Measurements from ENCODE around the gene ERGIC1. TPM values are rescaled to one million over a fixed set of nuclear protein-coding genes. Genes with fewer than 3 reads are reported as not detected.
A peak's percentile ranks its signal among the peaks of the same experiment; 100 is the strongest.

The ERGIC1 gene
- total and polyA plus RNA-seq, 12 donors: 71.9 to 450 (median 248) TPM

GRCh38 chr5:172906436-172906835 is 72.4 kb downstream of the ERGIC1 start:
- H3K27ac ChIP-seq: peak overlapping the region in 3 of 5 donors; percentile 46 to 97 (median 94)
- no peak for TF ChIP-seq POLR2A (IDR thresholded peaks at IDR 0.05)
- no peak for TF ChIP-seq CTCF (IDR thresholded peaks at IDR 0.05)
- H3K4me1 ChIP-seq (replicated peaks in 1 of 2): peaks cover 35 to 48% of the 10 kb centered on the region in 2 donors
- intact Hi-C loops (cut with DNase I): loop anchor here in 1 of 2 donors (10.0 kb wide), 1 partner anchor 132 kb away; the partner anchor contains the start of gene DUSP1
- no peaks in the 10 kb centered on the region for H3K9me3 ChIP-seq (replicated peaks in 1 of 3)
- H3K36me3 ChIP-seq (replicated peaks in 1 of 2): no peaks in the 10 kb centered on the region
- no peak for DNase-seq
- H3K4me3 ChIP-seq: no peak overlapping the region
- no peaks in the 10 kb centered on the region for H3K27me3 ChIP-seq
- 74 to 84% (median 79%) methylated on average over 6 of the region's 6 CpGs for WGBS, 4 donors

DNA sequence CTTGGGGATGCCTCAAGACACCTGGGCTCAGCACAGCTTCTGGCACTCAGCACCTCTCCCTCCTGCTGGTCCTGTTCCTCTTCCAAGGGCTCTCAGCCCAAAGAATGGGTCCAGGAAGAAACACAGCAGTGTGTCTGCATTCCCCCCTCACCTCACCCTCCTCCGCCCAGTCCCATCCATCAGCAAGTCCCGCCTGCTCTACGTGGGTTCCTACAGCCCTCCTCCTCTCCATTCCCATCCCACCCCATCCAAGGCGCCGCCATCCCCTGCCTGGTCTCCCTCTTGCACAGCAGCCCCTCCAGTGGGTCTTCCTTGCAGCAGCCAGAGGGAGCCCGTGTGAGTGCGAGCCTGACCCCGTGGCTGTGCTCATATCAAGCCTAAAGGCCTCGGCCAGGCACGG is 72.8 kb downstream of the ERGIC1 start:
- Histone ChIP-seq H3K9me3 (replicated peaks in 1 of 3) (no peaks in the 10 kb centered on the region), H3K27me3 (no peaks in the 10 kb centered on the region), H3K4me3 (no peak overlapping the region), H3K36me3 (replicated peaks in 1 of 2) (peaks cover 0 to 2% of the 10 kb centered on the region in 2 donors), H3K4me1 (replicated peaks in 1 of 2) (peaks cover 30 to 48% of the 10 kb centered on the region in 2 donors), H3K27ac (peak overlapping the region in 3 of 5 donors; percentile 46 to 97 (median 94))
- DNase-seq: no peak
- no peak for TF ChIP-seq POLR2A (IDR thresholded peaks at IDR 0.05)
- no peak for TF ChIP-seq CTCF (IDR thresholded peaks at IDR 0.05)
- WGBS, 4 donors: 80 to 94% (median 85%) methylated on average over 10 of the region's 10 CpGs
- intact Hi-C loops (cut with DNase I): loop anchor here in 1 of 2 donors (10.0 kb wide), 1 partner anchor 132 kb away; the partner anchor contains the start of gene DUSP1

- Histone ChIP-seq H3K27me3 (no peaks in the 10 kb centered on the region), H3K27ac (peak overlapping the region in 3 of 5 donors; percentile 46 to 94 (median 70)), H3K4me3 (no peak overlapping the region), H3K4me1 (replicated peaks in 1 of 2) (peaks cover 23 to 47% of the 10 kb centered on the region in 2 donors), H3K36me3 (replicated peaks in 1 of 2) (peaks cover 0 to 9% of the 10 kb centered on the region in 2 donors), H3K9me3 (replicated peaks in 1 of 3) (no peaks in the 10 kb centered on the region)
- TF ChIP-seq CTCF (IDR thresholded peaks at IDR 0.05) (no peak), POLR2A (IDR thresholded peaks at IDR 0.05) (no peak)
- intact Hi-C loops (cut with DNase I): loop anchor here in 1 of 2 donors (10.0 kb wide), 1 partner anchor 133 kb away; the partner anchor contains the start of gene DUSP1
- WGBS, 4 donors: 72 to 87% (median 83%) methylated on average over 4 of the region's 4 CpGs
- DNase-seq: no peak
Observed at GRCh38 chr5:172907657-172908056, 73.6 kb downstream of the ERGIC1 start.

DNA sequence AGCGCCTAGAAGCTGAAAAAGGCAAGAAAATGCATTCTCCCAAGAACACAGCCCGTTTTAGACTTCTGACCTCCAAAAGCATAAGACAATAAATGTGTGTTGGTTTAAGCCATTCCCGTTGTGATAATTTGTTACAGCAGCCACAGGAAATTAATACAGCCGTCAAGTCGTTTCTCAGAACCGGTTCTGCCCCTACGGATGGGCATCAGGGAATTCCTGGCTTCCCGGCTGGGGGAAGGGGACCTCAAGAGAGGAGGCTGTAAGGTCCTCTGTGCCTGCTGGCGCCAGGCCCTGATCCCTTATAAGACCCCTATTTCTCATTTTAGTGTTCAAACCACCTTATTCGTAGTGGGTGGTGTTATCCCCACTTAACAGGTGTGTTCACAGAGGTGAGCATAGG is 74.6 kb downstream of the ERGIC1 start:
- 77 to 87% (median 82%) methylated on average over 10 of the region's 10 CpGs for WGBS, 4 donors
- Histone ChIP-seq H3K27me3 (no peaks in the 10 kb centered on the region), H3K36me3 (replicated peaks in 1 of 2) (peaks cover 0 to 18% of the 10 kb centered on the region in 2 donors), H3K9me3 (replicated peaks in 1 of 3) (no peaks in the 10 kb centered on the region), H3K4me1 (replicated peaks in 1 of 2) (peaks cover 15 to 38% of the 10 kb centered on the region in 2 donors), H3K27ac (peak overlapping the region in 3 of 5 donors; percentile 61 to 96 (median 83)), H3K4me3 (no peak overlapping the region)
- intact Hi-C loops (cut with DNase I): loop anchor here in 1 of 2 donors (10.0 kb wide), 1 partner anchor 134 kb away; the partner anchor contains the start of gene DUSP1
- no peak for TF ChIP-seq POLR2A (IDR thresholded peaks at IDR 0.05)
- no peak for TF ChIP-seq CTCF (IDR thresholded peaks at IDR 0.05)
- DNase-seq: no peak

Measured in adrenal gland (tissue), 12 donors.